IMR-90 (cell line): ENCODE measurements around the gene NXN. TPM values are rescaled to one million over a fixed set of nuclear protein-coding genes. Genes with fewer than 3 reads are reported as not detected.

Experiments
- ATAC-seq: fragments of 200-7000 bp; cut with Tn5 transposase; 2 replicates; pipeline ENCODE4 v1.9.1; 2020; ENCODE audit warnings: low read depth, mild to moderate bottlenecking, moderate library complexity
- BruUV-seq: library from RNA; stranded (reverse); fragments of 400-500 nt; replicated peaks from 2 replicates; lab custom pipeline; 2021; lab: Mats Ljungman, UMichigan
- CTCF ChIA-PET: fragments of 300-600 bp; formaldehyde crosslinking; extraction: SDS; loops from one replicate; lab custom pipeline; 2021; ENCODE audit warnings: antibody characterized with exemption; lab: Yijun Ruan, JAX
- POLR2A ChIA-PET: fragments of 300-600 bp; sonication (Branson Sonifier 250); formaldehyde crosslinking; loops from one replicate; lab custom pipeline; 2022; ENCODE audit warnings: antibody characterized with exemption; ENCODE audit not compliant: unreplicated experiment; lab: Charles Lee
- DNase-seq: peaks from one replicate; pipeline ENCODE4 v3.0.0; 2013
- H2AFZ ChIP-seq: replicated peaks from 2 replicates; pipeline ENCODE3; 2013; ENCODE audit warnings: low read length, mild to moderate bottlenecking; ENCODE audit not compliant: poor library complexity
- H2AK5ac ChIP-seq: 2 replicates; pipeline ENCODE4 v1.6.1; 2013; ENCODE audit warnings: low read depth, low read length, inconsistent platforms
- H2AK9ac ChIP-seq: replicated peaks from 2 replicates; pipeline ENCODE3; 2013; ENCODE audit warnings: mild to moderate bottlenecking, low read depth, low read length, moderate library complexity; ENCODE audit not compliant: poor library complexity
- H2BK120ac ChIP-seq: 2 replicates; pipeline ENCODE4 v1.6.1; 2013; ENCODE audit warnings: low read depth, low read length, inconsistent platforms
- H2BK15ac ChIP-seq: 3 replicates; pipeline ENCODE4 v1.6.1; 2013; ENCODE audit warnings: low read depth, low read length, inconsistent platforms
- H2BK20ac ChIP-seq: 2 replicates; pipeline ENCODE4 v1.6.1; 2013; ENCODE audit warnings: low read depth, mild to moderate bottlenecking, inconsistent platforms, low read length, moderate library complexity
- H2BK5ac ChIP-seq: 2 replicates; pipeline ENCODE4 v1.6.1; 2013; ENCODE audit warnings: mild to moderate bottlenecking, low read depth, low read length, inconsistent platforms; ENCODE audit not compliant: poor library complexity, severe bottlenecking
- H3K14ac ChIP-seq: replicated peaks from 2 replicates; pipeline ENCODE4 v1.6.1; 2013; ENCODE audit warnings: low read depth, low read length, inconsistent platforms
- H3K18ac ChIP-seq: 2 replicates; pipeline ENCODE4 v1.6.1; 2013; ENCODE audit warnings: low read depth, low read length, control low read depth
- H3K23ac ChIP-seq: 2 replicates; pipeline ENCODE4 v1.6.1; 2013; ENCODE audit warnings: low read depth, low read length, inconsistent platforms
- H3K27ac ChIP-seq: 2 replicates; pipeline ENCODE4 v1.5.1; 2013; ENCODE audit warnings: mild to moderate bottlenecking, control low read depth, low read length; ENCODE audit not compliant: insufficient read depth
- H3K27me3 ChIP-seq: 2 replicates; pipeline ENCODE4 v1.6.1; 2013; ENCODE audit warnings: low read length; ENCODE audit not compliant: control insufficient read depth, insufficient read depth
- H3K36me3 ChIP-seq: 2 replicates; pipeline ENCODE4 v1.6.1; 2013; ENCODE audit warnings: low read length, mixed read lengths; ENCODE audit not compliant: control insufficient read depth, insufficient read depth
- H3K4ac ChIP-seq: 2 replicates; pipeline ENCODE4 v1.6.1; 2013; ENCODE audit warnings: low read depth, low read length, inconsistent platforms
- H3K4me1 ChIP-seq: 2 replicates; pipeline ENCODE4 v1.6.1; 2013; ENCODE audit warnings: low read length, mixed read lengths; ENCODE audit not compliant: control insufficient read depth, insufficient read depth
- H3K4me2 ChIP-seq: 2 replicates; pipeline ENCODE4 v1.6.1; 2013; ENCODE audit warnings: low read depth, mild to moderate bottlenecking, control low read depth, low read length, moderate library complexity
- H3K4me3 ChIP-seq: 2 replicates; pipeline ENCODE4 v1.5.1; 2013; ENCODE audit warnings: low read depth, mild to moderate bottlenecking, control low read depth, low read length, moderate library complexity; ENCODE audit not compliant: insufficient read depth
- H3K56ac ChIP-seq: 2 replicates; pipeline ENCODE4 v1.6.1; 2013; ENCODE audit warnings: low read length, inconsistent platforms; ENCODE audit not compliant: insufficient read depth; ENCODE audit errors: extremely low read depth
- H3K79me1 ChIP-seq, 2 experiments: 2 replicates each; pipeline ENCODE4 v1.6.1; 2013; ENCODE audit warnings: low read length in 2 of 2, inconsistent platforms in 1 of 2, low read depth in 1 of 2
- H3K9ac ChIP-seq: 2 replicates; pipeline ENCODE4 v1.6.1; 2013; ENCODE audit warnings: low read depth, low read length, control low read depth
- H3K9me1 ChIP-seq: 2 replicates; pipeline ENCODE4 v1.6.1; 2013; ENCODE audit warnings: low read length, inconsistent platforms; ENCODE audit not compliant: insufficient read depth
- H3K9me3 ChIP-seq: 2 replicates; pipeline ENCODE4 v1.6.1; 2013; ENCODE audit warnings: low read length; ENCODE audit not compliant: control insufficient read depth, insufficient read depth
- H4K20me1 ChIP-seq: 2 replicates; pipeline ENCODE4 v1.6.1; 2013; ENCODE audit warnings: low read length, inconsistent platforms; ENCODE audit not compliant: insufficient read depth
- H4K5ac ChIP-seq: 2 replicates; pipeline ENCODE4 v1.6.1; 2013; ENCODE audit warnings: mild to moderate bottlenecking, low read depth, low read length, control low read depth
- H4K8ac ChIP-seq, 2 experiments: 2 replicates each; pipeline ENCODE4 v1.6.1; 2013; ENCODE audit warnings: low read depth in 2 of 2, low read length in 2 of 2, control low read depth in 1 of 2, inconsistent platforms in 1 of 2
- H4K91ac ChIP-seq: 2 replicates; pipeline ENCODE4 v1.6.1; 2013; ENCODE audit warnings: low read depth, low read length, inconsistent platforms; ENCODE audit not compliant: insufficient read depth
- CEBPB ChIP-seq: IDR thresholded peaks from 2 replicates; pipeline ENCODE4 v1.6.1; 2012; ENCODE audit warnings: low read depth, low read length, improper control_type of control experiment
- RCOR1 ChIP-seq: IDR thresholded peaks from 2 replicates; pipeline ENCODE4 v1.6.1; 2012; ENCODE audit warnings: mild to moderate bottlenecking, low read length, improper control_type of control experiment; ENCODE audit not compliant: insufficient replicate concordance
- WGBS, 2 experiments: methylation state at CpG; one replicate each; pipeline versions ENCODE4 v1.1.5 to v1.1.7; 2013; ENCODE audit warnings: missing lambda C conversion rate in 2 of 2; ENCODE audit not compliant: insufficient read length in 1 of 2; ENCODE audit errors: extremely low coverage in 2 of 2; 5-methylcytosine and 5-hydroxymethylcytosine counted together
- dilution Hi-C: fragments of 300-500 bp; cut with HindIII; formaldehyde crosslinking; loops from one replicate; pipeline ENCODE4 v1.14.3; 2018; ENCODE audit warnings: low sequenced_read_pairs; ENCODE audit not compliant: unreplicated experiment
- in situ Hi-C: fragments of 300-500 bp; cut with MboI; formaldehyde crosslinking; loops from 3 replicates; pipeline ENCODE4 v1.14.3; 2019; ENCODE audit warnings: low sequenced_read_pairs, inconsistent platforms, mixed read lengths
- intact Hi-C: fragments of 100-400 bp; cut with micrococcal nuclease; formaldehyde crosslinking; loops from 2 replicates; pipeline ENCODE4 v1.10.0; 2022
- polyA plus RNA-seq, 3 experiments: library from polyadenylated mRNA; depleted of rRNA; stranded (reverse); fragments of >200 nt; gene quantifications; 2 replicates each; pipeline ENCODE4 v1.2.3, GENCODE V29; 2012; ENCODE audit warnings: low replicate concordance in 1 of 3
- total RNA-seq: library from RNA; depleted of rRNA; stranded (reverse); fragments of >200 nt; gene quantifications from 2 replicates; pipeline ENCODE4 v1.2.3, GENCODE V29; 2012

The NXN gene
- total and polyA plus RNA-seq, 2 of the 4 experiments (the other 2 are of a cell fraction), result 52.5 to 116 TPM

GRCh38 chr17:823501-823902 is 156.1 kb downstream of the NXN start:
- H3K4me3 ChIP-seq, result no peak overlapping the region
- whole genome bisulfite sequencing, 2 experiments, result 100% methylated on average over 2 of the region's 9 CpGs; no CpG with 5 or more reads in 1 of the 2 experiments

More at GRCh38 chr17:823501-823902, 156.1 kb downstream of the NXN start:
- Histone ChIP-seq H2BK5ac (no peak overlapping the region), H3K9me1 (peaks cover 2% of the 10 kb centered on the region; the same call in 1 of the 2 replicates), H3K14ac (no peak overlapping the region), H3K56ac (no peak overlapping the region), H3K4ac (no peak overlapping the region), H3K36me3 (peaks cover 49% of the 10 kb centered on the region), H2AFZ (no peak overlapping the region), H4K20me1 (peaks cover 24% of the 10 kb centered on the region), H3K9me3 (no peaks in the 10 kb centered on the region), H2BK20ac (no peak overlapping the region), H2BK15ac (no peak overlapping the region), H2AK5ac (no peak overlapping the region), H3K27me3 (no peaks in the 10 kb centered on the region), H3K9ac (no peak overlapping the region), H4K8ac (no peak overlapping the region), H4K91ac (no peak overlapping the region), H3K4me1 (no peaks in the 10 kb centered on the region), H2BK120ac (no peak overlapping the region), H4K5ac (no peak overlapping the region), H3K23ac (no peak overlapping the region), H2AK9ac (no peak overlapping the region), H3K18ac (no peak overlapping the region), H3K79me1 (peaks cover 0 to 19% of the 10 kb centered on the region in 2 experiments; a peak in 1 of 4 replicates), H3K27ac (no peak overlapping the region), H3K4me2 (no peak overlapping the region)
- ChIA-PET POLR2A (no interaction called here), CTCF (no interaction called here)
- intact Hi-C loops (no loop called here), in situ Hi-C loops (no loop called here), dilution Hi-C loops (no loop called here)
- DNase-seq (no peak), ATAC-seq (no peak)
- no TSS peak for BruUV-seq
- TF ChIP-seq CEBPB (no peak), RCOR1 (no peak)
